Hepatocyte (in vitro differentiated cells): ENCODE data around the gene LRMDA. TPM values are rescaled to one million over a fixed set of nuclear protein-coding genes. Genes with fewer than 3 reads are reported as not detected.

Source experiments
- DNase-seq: peaks from one replicate; pipeline ENCODE4 v3.0.0-alpha.2; 2016; ENCODE audit warnings: low spot score
- H2AFZ ChIP-seq: fragments of 200-600 bp; sonication (generic); 2 replicates; pipeline ENCODE4 v1.6.0; 2016; ENCODE audit warnings: antibody characterized with exemption, mild to moderate bottlenecking
- H3K27ac ChIP-seq: fragments of 200-600 bp; sonication (generic); 2 replicates; pipeline ENCODE4 v1.5.1; 2016; ENCODE audit warnings: mild to moderate bottlenecking
- H3K27me3 ChIP-seq: fragments of 200-600 bp; sonication (generic); 2 replicates; pipeline ENCODE4 v1.6.1; 2016
- H3K36me3 ChIP-seq: fragments of 200-600 bp; sonication (generic); replicated peaks from 2 replicates; pipeline ENCODE4 v1.5.1; 2016; ENCODE audit warnings: low read depth; ENCODE audit not compliant: insufficient read depth
- H3K4me1 ChIP-seq: fragments of 200-600 bp; sonication (generic); 2 replicates; pipeline ENCODE4 v1.5.1; 2016; ENCODE audit warnings: mild to moderate bottlenecking, moderate library complexity; ENCODE audit not compliant: insufficient read depth
- H3K4me2 ChIP-seq: fragments of 200-600 bp; sonication (generic); 2 replicates; pipeline ENCODE4 v1.6.0; 2016
- H3K4me3 ChIP-seq: fragments of 200-600 bp; sonication (generic); 2 replicates; pipeline ENCODE4 v1.5.1; 2016; ENCODE audit warnings: mild to moderate bottlenecking
- H3K79me2 ChIP-seq: fragments of 200-600 bp; sonication (generic); 2 replicates; pipeline ENCODE4 v1.6.0; 2017; ENCODE audit warnings: mild to moderate bottlenecking
- H3K9me2 ChIP-seq: fragments of 200-600 bp; sonication (generic); replicated peaks from 2 replicates; pipeline ENCODE4 v1.6.0; 2017; ENCODE audit warnings: mild to moderate bottlenecking; ENCODE audit not compliant: insufficient read depth
- H3K9me3 ChIP-seq: fragments of 200-600 bp; sonication (generic); 2 replicates; pipeline ENCODE4 v1.5.1; 2016; ENCODE audit warnings: low read depth, mild to moderate bottlenecking
- H4K20me1 ChIP-seq: fragments of 200-600 bp; sonication (generic); 2 replicates; pipeline ENCODE4 v1.6.0; 2016; ENCODE audit warnings: mild to moderate bottlenecking; ENCODE audit not compliant: insufficient read depth, poor library complexity, severe bottlenecking
- CTCF ChIP-seq: fragments of 200-600 bp; sonication (generic); IDR thresholded peaks from 2 replicates; pipeline ENCODE4 v1.5.1; 2016; ENCODE audit warnings: antibody characterized with exemption, mild to moderate bottlenecking; ENCODE audit not compliant: poor library complexity
- EZH2 ChIP-seq: fragments of 200-600 bp; sonication (generic); IDR thresholded peaks from 2 replicates; pipeline ENCODE4 v1.6.1; 2016; ENCODE audit warnings: antibody characterized with exemption, mild to moderate bottlenecking, borderline replicate concordance
- EZH2phosphoT487 ChIP-seq: fragments of 200-600 bp; sonication (generic); IDR thresholded peaks from one replicate; pipeline ENCODE4 v1.6.1; 2018; ENCODE audit warnings: antibody characterized with exemption, mild to moderate bottlenecking, low read depth, moderate library complexity; ENCODE audit not compliant: unreplicated experiment, severe bottlenecking
- WGBS: methylation state at CpG from one replicate; pipeline ENCODE4 v1.1.6; 2016; ENCODE audit warnings: low lambda C conversion rate; ENCODE audit errors: missing lambda C conversion rate; 5-methylcytosine and 5-hydroxymethylcytosine counted together
- polyA plus RNA-seq: library from polyadenylated mRNA; unstranded; fragments of >200 nt; fragmentation: Nextera tagmentation; extraction: Ambion mirVana; gene quantifications from 2 replicates; pipeline ENCODE4 v1.2.1, GENCODE V29; 2016
- total RNA-seq: library from RNA; depleted of rRNA; stranded (reverse); fragments of >200 nt; gene quantifications from 2 replicates; pipeline ENCODE4 v1.2.3, GENCODE V29; 2014

LRMDA gene
- total and polyA plus RNA-seq, 2 experiments from 2014 or later = 5.6 to 15.7 TPM

DNA sequence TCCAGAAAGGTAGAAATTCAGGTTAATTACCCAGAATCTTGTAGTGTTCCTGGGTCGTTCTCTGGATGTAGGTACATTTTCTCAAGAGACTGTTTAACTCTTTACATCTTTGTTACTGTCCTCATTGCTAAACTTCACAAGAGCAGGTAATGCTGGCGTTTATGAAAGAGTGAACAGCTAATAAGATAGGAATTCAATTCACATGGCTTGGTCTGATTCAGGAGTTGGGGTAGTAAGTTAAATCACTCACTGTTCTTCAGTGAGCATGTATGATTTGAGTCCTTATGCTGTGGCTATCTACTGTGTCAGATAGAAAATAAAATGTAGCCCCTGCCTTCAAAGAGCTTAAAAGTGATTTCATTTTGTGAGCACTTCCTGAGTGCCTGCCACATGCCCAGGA lies 480.0 kb downstream of the LRMDA start:
- Histone ChIP-seq H4K20me1 (no peaks in the 10 kb centered on the region), H3K9me2 (no peaks in the 10 kb centered on the region), H2AFZ (no peak overlapping the region), H3K79me2 (no peaks in the 10 kb centered on the region), H3K9me3 (no peaks in the 10 kb centered on the region), H3K36me3 (no peaks in the 10 kb centered on the region), H3K4me3 (no peak overlapping the region), H3K4me1 (no peaks in the 10 kb centered on the region), H3K4me2 (no peak overlapping the region), H3K27me3 (no peaks in the 10 kb centered on the region), H3K27ac (no peak overlapping the region)
- no peak for DNase-seq
- 85% methylated on average over 2 of the region's 2 CpGs for WGBS
- TF ChIP-seq CTCF (no peak), EZH2phosphoT487 (no peak), EZH2 (no peak)

GRCh38 chr10:75916906-75917305 lies 485.5 kb downstream of the LRMDA start:
- Histone ChIP-seq H3K79me2 (no peaks in the 10 kb centered on the region), H3K4me1 (no peaks in the 10 kb centered on the region), H4K20me1 (no peaks in the 10 kb centered on the region), H3K9me2 (no peaks in the 10 kb centered on the region), H3K36me3 (no peaks in the 10 kb centered on the region), H3K4me2 (no peak overlapping the region), H2AFZ (no peak overlapping the region), H3K27ac (no peak overlapping the region), H3K27me3 (no peaks in the 10 kb centered on the region), H3K9me3 (no peaks in the 10 kb centered on the region), H3K4me3 (no peak overlapping the region)
- WGBS = 57% methylated on average over 3 of the region's 3 CpGs
- peak; percentile 16 for DNase-seq
- TF ChIP-seq EZH2phosphoT487 (no peak), CTCF (no peak), EZH2 (no peak)

DNA sequence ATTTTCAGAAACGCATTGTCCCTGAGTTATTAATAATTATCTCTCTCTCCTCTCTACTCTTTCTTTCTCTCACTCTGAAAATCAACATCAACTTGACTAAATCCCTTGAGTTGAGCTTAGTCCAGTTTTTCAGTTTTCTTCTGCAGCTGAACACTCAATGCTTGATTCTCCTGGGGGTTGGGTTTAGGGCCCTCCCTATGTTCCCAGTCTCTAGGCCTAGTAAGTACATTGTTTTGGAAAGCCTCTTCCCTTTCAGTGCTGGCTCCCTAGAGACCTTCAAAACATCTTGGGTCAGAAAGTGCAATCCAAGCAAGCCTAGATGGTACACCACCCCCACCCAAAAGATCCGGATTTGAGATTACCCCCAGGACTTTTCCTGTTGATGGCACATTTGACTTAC lies 488.5 kb downstream of the LRMDA start:
- H3K36me3 ChIP-seq = no peaks in the 10 kb centered on the region
- no peak overlapping the region for H3K4me2 ChIP-seq
- H4K20me1 ChIP-seq = no peaks in the 10 kb centered on the region
- no peak for DNase-seq
- no peak overlapping the region for H2AFZ ChIP-seq
- no peaks in the 10 kb centered on the region for H3K9me2 ChIP-seq
- 92% methylated on average over 2 of the region's 2 CpGs for WGBS
- no peaks in the 10 kb centered on the region for H3K4me1 ChIP-seq
- no peaks in the 10 kb centered on the region for H3K9me3 ChIP-seq
- TF ChIP-seq EZH2 = no peak
- TF ChIP-seq CTCF = no peak
- TF ChIP-seq EZH2phosphoT487 = no peak
- H3K27ac ChIP-seq = no peak overlapping the region
- H3K27me3 ChIP-seq = no peaks in the 10 kb centered on the region
- H3K79me2 ChIP-seq = no peaks in the 10 kb centered on the region
- H3K4me3 ChIP-seq = no peak overlapping the region

- no peak overlapping the region for H2AFZ ChIP-seq
- no peaks in the 10 kb centered on the region for H3K36me3 ChIP-seq
- H3K27ac ChIP-seq = no peak overlapping the region
- H3K4me3 ChIP-seq = no peak overlapping the region
- no peaks in the 10 kb centered on the region for H3K9me2 ChIP-seq
- DNase-seq = no peak
- no peaks in the 10 kb centered on the region for H3K27me3 ChIP-seq
- no peak overlapping the region for H3K4me2 ChIP-seq
- no peaks in the 10 kb centered on the region for H3K4me1 ChIP-seq
- H4K20me1 ChIP-seq = no peaks in the 10 kb centered on the region
- no peaks in the 10 kb centered on the region for H3K9me3 ChIP-seq
- TF ChIP-seq EZH2phosphoT487 (no peak), CTCF (peak; percentile 30)
- H3K79me2 ChIP-seq = no peaks in the 10 kb centered on the region
These were observed 491.0 kb downstream of the LRMDA start for GRCh38 chr10:75922435-75922834.
